TTC549 (cell line): ENCODE results near the gene MYB.
"Not testable (repeated sequence)": the region's sequence is repeated elsewhere in the genome, so short reads cannot be mapped to it uniquely, and the experiment has no call there.

Source experiments
- FAIRE-seq: peaks from 2 replicates; lab custom pipeline; 2012; peaks lifted over from hg19 to GRCh38; lab: Jason Lieb, UNC

MYB gene

DNA sequence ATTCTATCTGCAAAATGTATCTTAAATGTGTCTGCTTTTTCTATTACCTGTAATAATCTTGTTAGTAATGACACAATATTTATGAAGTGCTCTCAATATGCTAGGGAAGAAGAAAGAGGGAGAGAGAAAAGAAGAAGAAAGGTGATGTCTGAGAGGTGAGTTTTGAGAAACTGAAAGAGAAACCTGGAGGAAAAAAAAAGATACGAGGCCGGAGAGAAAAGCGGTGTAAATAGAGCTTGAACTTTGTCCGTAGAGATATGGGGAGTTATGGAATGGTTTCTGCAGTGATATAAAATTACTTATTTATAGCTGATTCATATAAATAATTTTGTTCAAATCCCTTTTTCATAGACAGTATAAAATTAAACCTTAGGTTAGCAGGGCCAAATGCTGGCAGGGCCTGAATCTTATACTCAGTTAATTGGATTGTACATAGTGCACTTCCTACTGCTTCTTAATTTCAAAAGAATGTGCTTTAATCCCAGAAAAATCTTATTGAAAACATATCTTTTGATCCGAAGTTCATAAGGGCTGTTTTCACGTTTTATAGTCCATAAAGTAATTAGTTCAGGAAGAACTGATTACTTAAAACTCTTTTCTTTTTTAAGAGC lies 43.0 kb downstream of the MYB start:
- FAIRE-seq: no peak

DNA sequence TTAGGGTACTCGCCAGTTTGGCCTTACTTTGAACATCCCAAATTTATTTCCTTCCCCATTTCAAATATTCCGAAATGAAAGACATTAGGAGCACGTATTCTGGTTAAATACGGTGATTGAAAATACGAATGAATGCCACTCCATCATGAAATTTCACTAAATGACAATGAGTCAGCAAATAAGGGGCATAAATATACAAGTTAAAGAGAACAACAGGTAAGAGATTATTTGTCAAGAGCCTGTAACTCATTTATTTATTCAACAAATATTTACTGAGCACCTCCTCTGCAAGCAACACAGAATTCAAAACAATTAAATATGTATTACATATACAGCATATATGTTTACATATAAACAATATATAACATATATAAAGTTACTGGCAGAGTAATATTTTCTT lies 44.8 kb downstream of the MYB start:
- no peak for FAIRE-seq

DNA sequence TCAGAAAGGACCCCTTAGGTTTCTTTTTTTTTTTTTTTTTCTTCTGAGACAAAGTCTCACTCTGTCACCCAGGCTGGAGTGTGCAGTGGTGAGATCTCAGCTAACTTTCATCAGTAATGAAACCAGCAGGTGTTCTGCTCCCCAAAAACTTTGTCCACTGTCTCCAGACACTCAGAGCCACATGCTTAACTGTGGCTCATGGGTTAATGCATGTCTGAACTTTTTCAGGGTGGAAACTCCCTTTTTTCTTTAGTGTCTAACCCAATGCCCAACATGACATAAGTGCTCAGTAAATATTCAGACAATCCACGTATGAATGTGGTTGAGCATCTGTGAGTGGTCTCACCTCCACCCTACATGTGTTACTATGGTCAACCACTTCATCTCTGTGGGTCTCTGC lies 45.4 kb downstream of the MYB start:
- no peak for FAIRE-seq

DNA sequence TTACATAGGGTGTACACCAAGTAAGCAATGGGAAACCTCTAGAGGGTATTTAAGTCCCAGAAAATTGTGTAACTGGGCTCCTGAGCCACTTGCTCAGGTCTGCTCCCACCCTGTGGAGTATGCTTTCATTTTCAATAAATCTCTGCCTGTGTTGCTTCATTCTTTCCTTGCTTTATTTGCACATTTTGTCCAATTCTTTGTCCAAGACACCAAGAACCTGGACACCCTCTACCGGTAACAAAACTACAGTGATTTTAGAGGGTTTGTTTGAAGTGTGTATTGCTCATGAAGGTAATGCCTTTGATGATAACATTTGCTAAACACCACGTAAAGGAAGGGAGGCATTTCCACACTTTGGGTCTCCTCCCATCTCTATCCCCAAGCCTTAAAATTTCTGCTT lies 46.2 kb downstream of the MYB start:
- FAIRE-seq: no peak

DNA sequence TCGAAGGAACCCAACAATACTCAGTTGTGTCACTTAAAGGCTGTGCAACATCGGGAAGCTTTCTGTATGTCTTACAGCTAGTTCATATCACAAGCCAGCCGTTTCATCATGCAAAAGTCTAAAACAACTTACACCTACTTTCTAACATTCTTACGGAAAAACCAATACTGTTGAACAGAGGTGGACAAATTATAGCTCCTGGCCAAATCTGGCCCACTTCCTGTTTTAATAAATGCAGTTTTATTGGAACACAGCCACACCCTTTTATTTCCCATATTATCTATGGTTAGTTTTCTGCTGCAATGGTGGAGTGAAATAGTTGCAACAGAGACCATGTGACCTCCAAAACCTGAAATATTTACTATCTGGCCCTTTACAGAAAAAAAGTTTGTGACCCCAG lies 46.6 kb downstream of the MYB start:
- FAIRE-seq: no peak

DNA sequence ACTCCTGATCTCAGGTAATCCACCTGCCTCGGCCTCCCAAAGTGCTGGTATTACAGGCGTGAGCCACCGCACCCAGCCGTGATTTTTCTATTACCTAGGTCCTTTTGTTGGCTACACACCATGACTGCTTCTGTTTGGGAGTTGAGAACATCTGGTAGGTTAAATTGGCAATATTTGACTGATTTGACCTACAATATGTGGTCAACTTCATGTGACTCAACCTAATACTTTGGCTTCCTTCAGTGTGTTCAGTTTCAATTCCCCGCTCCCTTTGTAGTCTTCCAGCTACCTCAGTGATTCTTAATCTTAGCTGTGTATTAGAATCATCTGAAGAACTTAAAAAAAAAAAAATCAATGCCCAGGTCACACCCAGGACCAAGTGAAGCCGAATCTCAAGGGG lies 47.4 kb downstream of the MYB start:
- FAIRE-seq: no peak

- FAIRE-seq: no peak
These were observed 48.9 kb downstream of the MYB start for GRCh38 chr6:135229996-135230395.

- no peak for FAIRE-seq
These were observed 49.8 kb downstream of the MYB start for GRCh38 chr6:135230711-135231468.

DNA sequence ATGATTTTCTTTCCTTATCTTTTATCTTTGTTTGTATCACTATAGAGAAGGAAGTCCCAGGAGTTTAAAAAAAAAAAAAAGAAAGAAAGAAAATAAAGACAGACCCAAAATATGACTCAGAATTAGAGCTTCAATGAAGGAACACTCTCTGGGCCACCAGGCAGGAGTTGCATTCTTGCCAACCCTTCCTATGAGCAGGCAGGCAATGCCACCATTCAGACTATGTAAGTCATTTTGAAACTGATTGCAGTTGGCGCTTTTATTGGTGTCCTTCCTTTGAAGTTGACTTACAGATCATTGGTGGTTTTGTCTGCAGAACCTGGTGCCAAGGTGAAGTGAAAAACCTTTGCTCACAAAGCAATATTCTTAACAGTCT lies 50.3 kb downstream of the MYB start:
- FAIRE-seq: no peak

DNA sequence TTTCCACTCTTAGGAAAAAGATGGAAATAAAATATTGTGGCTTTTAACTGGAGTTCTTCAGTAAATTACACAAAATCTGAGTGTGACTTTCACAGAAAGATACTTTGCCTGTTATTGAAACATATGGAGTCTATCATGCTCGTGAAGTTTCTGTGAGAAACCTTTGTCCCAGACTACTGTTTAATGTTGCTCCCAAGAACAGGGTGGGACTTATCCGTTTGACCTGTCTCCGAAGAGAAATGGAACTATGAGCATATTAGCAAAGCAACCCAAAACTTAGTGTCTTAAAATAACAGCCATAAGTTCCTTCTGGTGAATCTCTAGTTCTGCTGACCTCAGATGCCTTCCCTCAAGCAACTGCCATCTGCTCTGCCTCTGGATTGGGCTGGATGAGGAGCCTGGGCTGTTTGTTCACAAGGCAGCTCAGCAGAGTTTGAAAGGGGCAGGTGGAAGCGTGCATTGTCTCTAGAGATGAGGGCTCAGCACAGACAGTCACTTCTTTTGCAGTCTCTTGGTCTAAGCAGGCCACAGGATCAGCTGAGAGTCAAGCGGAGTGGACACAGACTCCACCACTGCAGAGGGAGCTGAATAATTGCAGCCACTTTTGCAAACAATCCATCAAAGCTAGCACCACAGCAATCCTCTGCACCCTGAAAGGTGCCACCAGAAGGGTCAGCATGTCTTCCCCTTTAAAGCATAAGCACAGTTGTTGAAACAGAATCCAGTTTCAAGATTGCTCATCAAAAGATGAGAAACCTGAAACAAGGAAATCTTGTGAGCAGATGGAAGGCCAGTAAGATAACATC lies 52.8 kb downstream of the MYB start:
- no peak for FAIRE-seq

- no peak for FAIRE-seq
These were observed 53.3 kb downstream of the MYB start for GRCh38 chr6:135234492-135234780.

DNA sequence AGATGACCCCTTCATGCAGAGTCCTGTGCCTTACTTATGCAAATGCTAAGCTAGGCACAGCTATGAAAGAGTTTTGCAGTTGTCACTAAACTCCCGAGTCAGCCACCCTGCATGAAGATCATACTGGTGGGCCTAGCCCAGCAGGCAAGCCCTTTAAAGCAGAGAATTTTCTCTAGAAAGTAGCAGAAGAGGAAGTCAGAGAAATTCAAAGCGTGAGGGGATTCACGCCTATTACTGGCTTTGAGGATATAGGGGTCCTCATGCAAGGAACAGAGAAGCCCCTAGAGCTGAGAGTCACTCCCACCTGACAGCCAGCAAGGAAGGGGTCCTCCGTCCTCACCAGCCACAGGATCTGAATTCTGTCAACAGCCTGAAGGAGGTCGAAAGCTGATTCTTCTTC lies 54.6 kb downstream of the MYB start:
- FAIRE-seq: no peak

- FAIRE-seq: no peak
These were observed 55.2 kb downstream of the MYB start for GRCh38 chr6:135236319-135236718.

DNA sequence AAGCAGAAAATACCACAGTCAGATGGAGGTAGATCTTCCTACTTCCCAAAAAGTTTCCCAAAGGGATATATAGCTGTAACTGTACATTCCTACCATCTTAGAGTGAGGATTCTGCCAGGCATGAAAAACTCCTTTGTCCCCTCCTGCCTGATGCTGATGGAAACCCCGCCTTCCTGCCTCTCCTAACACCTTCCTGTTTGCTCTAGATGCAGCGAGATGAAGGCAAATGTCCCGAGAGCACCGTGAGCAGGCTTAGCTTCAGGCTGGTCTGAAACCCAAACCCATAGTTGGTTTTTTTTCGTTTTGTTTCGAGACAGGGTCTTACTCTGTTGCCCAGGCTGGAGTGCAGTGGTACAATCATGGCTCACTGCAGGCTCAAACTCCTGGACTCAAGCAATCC lies 55.6 kb downstream of the MYB start:
- FAIRE-seq: no peak

DNA sequence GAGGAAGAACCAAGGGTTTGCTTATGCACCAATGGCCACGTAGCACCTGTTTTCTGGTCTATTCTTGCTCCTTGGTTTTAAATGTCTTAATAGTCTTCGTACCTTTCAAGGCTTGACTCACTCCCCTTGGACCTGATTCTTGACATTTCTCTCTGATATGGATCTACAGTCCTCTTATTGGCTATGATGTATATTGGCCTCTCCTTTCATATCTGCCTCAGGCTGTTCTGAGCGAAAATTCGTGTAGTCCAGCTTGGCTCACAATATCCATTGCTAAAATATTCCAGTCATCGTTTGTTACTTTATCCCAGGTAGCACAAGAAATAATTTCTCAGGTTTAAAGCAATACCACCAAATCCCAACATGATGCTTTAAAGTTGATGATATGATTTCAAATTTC lies 59.6 kb downstream of the MYB start:
- FAIRE-seq: no peak

GRCh38 chr6:135243871-135244796 lies 63.0 kb downstream of the MYB start:
- FAIRE-seq: no peak

DNA sequence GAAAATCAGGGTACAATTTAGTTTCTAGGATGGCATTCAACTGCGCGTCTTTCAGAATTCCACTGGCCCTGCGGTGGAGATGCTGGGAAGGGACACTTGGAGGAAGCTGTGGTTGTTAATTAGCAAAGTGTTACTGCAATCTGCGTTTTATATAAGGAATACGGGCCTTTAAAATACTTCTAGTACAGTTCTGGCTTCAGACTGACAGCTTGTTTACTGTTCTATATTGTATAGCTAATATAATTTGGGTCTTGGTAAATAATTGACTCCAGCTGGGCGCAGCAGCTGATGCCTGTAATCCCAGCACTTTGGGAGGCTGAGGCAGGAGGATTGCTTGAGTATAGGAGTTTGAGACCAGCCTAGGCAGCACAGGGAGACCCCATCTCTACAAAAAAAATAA lies 63.7 kb downstream of the MYB start:
- FAIRE-seq: no peak

GRCh38 chr6:135246412-135247012 lies 65.4 kb downstream of the MYB start:
- FAIRE-seq: not testable (repeated sequence)

- no peak for FAIRE-seq
These were observed 69.1 kb downstream of the MYB start for GRCh38 chr6:135250234-135250633.

DNA sequence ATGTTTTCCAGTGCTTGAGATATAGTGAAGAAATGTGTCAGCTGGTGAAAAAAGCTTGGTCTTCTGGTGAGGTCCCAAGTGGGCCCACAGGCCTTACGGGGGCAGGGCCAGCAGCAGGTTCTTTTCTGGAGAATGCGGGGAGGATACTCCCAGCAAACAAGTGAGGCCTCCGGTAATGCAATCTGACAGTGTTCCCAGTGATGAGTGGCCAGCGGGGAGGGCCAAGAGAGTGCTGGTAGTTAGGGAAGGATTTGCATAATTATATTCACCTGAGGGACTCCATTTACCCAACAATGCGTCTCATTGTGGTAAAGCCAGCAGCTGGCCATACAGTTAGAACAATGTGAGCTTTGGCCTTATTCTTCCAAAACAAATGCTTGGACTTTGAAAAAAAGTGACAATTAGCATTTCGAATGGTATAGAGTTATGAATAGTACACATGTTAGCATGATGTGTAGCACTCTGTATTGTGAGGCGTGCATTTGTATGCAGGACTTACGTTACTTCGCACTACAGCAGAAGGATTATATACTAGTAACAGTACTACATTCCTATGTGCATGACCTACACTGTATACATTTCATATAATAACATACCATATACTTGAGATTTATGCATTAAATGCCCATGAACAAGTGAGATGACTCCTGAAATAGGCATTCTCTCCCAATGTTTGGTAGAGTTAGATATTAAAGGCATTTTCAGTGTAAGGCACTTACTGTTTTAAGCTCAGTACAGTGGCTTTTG lies 69.8 kb downstream of the MYB start:
- FAIRE-seq: no peak
